NT2/D1 (cell line): ENCODE measurements around the gene PTGR1.
"Not testable (repeated sequence)": the region's sequence is repeated elsewhere in the genome, so short reads cannot be mapped to it uniquely, and the experiment has no call there.

ENCODE experiments used
- SUZ12 ChIP-seq: IDR thresholded peaks from 2 replicates; pipeline ENCODE4 v1.6.1; 2011; ENCODE audit not compliant: insufficient read length, insufficient read depth; ENCODE audit errors: extremely low read depth
- YY1 ChIP-seq: IDR thresholded peaks from 2 replicates; pipeline ENCODE4 v1.6.1; 2011; ENCODE audit not compliant: insufficient read length, insufficient read depth
- ZNF274 ChIP-seq: IDR thresholded peaks from 2 replicates; pipeline ENCODE4 v1.6.1; 2011; ENCODE audit warnings: mild to moderate bottlenecking, low read depth, low read length

DNA sequence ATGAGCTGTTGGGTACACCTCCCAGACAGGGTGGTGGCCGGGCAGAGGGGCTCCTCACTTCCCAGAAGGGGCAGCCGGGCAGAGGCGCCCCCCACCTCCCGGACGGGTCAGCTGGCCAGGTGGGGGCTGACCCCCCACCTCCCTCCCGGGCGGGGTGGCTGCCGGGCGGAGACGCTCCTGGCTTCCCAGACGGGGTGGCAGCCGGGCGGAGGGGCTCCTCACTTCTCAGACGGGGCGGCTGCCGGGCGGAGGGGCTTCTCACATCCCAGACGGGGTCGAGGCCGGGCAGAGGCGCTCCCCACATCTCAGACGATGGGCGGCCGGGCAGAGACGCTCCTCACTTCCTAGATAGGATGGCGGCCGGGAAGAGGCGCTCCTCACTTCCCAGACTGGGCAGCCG lies 17.9 kb upstream of the PTGR1 start:
- not testable (repeated sequence) for TF ChIP-seq YY1, ZNF274, SUZ12
